Suprapubic skin (tissue), 4 donors: Measurements from ENCODE around the gene ANKRD34A. TPM values are rescaled to one million over a fixed set of nuclear protein-coding genes. Genes with fewer than 3 reads are reported as not detected.
A peak's percentile ranks its signal among the peaks of the same experiment; 100 is the strongest.

ENCODE experiments used
- DNase-seq, 2 donors: peaks; one replicate each; pipeline ENCODE4 v3.0.0-alpha.2; 2019; ENCODE audit warnings: low spot score in 2 of 2
- H3K27ac ChIP-seq: fragments of 200-600 bp; sonication (generic); one replicate; pipeline ENCODE4 v1.5.1; 2019
- H3K27me3 ChIP-seq: fragments of 200-600 bp; sonication (generic); one replicate; pipeline ENCODE4 v1.5.1; 2019
- H3K36me3 ChIP-seq: fragments of 200-600 bp; sonication (generic); one replicate; pipeline ENCODE4 v1.5.1; 2019
- H3K4me1 ChIP-seq: fragments of 200-600 bp; sonication (generic); one replicate; pipeline ENCODE4 v1.5.1; 2019
- H3K4me3 ChIP-seq: fragments of 200-600 bp; sonication (generic); one replicate; pipeline ENCODE4 v1.5.1; 2019; ENCODE audit warnings: mild to moderate bottlenecking
- H3K9me3 ChIP-seq: fragments of 200-600 bp; sonication (generic); one replicate; pipeline ENCODE4 v1.5.1; 2019
- CTCF ChIP-seq, 2 donors: fragments of 200-600 bp in 1 of 2; fragments of 450-650 bp in 1 of 2; sonication (generic) in 1 of 2; IDR thresholded peaks; one replicate each; pipeline ENCODE4 v1.5.1; 2016 to 2019; ENCODE audit warnings: antibody characterized with exemption in 2 of 2, mild to moderate bottlenecking in 1 of 2, moderate library complexity in 1 of 2
- EP300 ChIP-seq: sonication (generic); formaldehyde crosslinking; IDR thresholded peaks from one replicate; pipeline ENCODE4 v1.6.1; 2017; ENCODE audit warnings: antibody characterized with exemption
- POLR2A ChIP-seq, 2 donors: fragments of 450-650 bp; IDR thresholded peaks; one replicate each; pipeline ENCODE4 v1.6.1; 2017; ENCODE audit warnings: antibody characterized with exemption in 2 of 2, mild to moderate bottlenecking in 2 of 2, moderate library complexity in 2 of 2
- POLR2AphosphoS5 ChIP-seq, 3 donors: sonication (generic); formaldehyde crosslinking; IDR thresholded peaks; one replicate each; pipeline ENCODE4 v1.6.1; 2017; ENCODE audit warnings: antibody characterized with exemption in 3 of 3
- WGBS: methylation state at CpG from one replicate; pipeline ENCODE4 v1.1.5; 2018; 5-methylcytosine and 5-hydroxymethylcytosine counted together
- total RNA-seq, 4 donors: library from RNA; depleted of rRNA; stranded (reverse); fragments of >200 nt; gene quantifications; one replicate each; pipeline ENCODE4 v1.1.0, GENCODE V29; 2016

Gene ANKRD34A
- total RNA-seq = under 1 TPM in 3 of 4 donors, not detected in 1; 0.21 to 0.64 (median 0.45) TPM

- H3K4me1 ChIP-seq = peaks cover 56% of the 10 kb centered on the region
- under 1% methylated on average over 36 of the region's 37 CpGs for WGBS
Measured at GRCh38 chr1:145964328-145965118, at the start of gene ANKRD34A, which contains the start of gene POLR3GL. Gene ANKRD34A, minus strand, starts transcription at chr1:145964575. Its CDS starts 2,816 bp downstream, at chr1:145961759. Gene POLR3GL, plus strand, starts transcription at chr1:145964690. Its CDS starts 10,176 bp downstream, at chr1:145974866.

GRCh38 chr1:146013559-146013922 lies 49.2 kb upstream of the ANKRD34A start:
- Histone ChIP-seq H3K4me1 (peaks cover 6% of the 10 kb centered on the region), H3K27me3 (no peaks in the 10 kb centered on the region), H3K4me3 (no peak overlapping the region), H3K27ac (no peak overlapping the region), H3K36me3 (no peaks in the 10 kb centered on the region), H3K9me3 (no peaks in the 10 kb centered on the region)
- no peak for DNase-seq
- TF ChIP-seq POLR2A (IDR thresholded peaks at IDR 0.05) (no peak), EP300 (no peak), POLR2AphosphoS5 (IDR thresholded peaks at IDR 0.05) (no peak), CTCF (IDR thresholded peaks at IDR 0.05) (no peak)
- 83% methylated on average over 6 of the region's 6 CpGs for WGBS

More at GRCh38 chr1:145964328-145965118, at the start of gene ANKRD34A, which contains the start of gene POLR3GL:
- Histone ChIP-seq H3K36me3 (no peaks in the 10 kb centered on the region), H3K4me3 (peak within 1 kb of the TSS; percentile 74), H3K9me3 (no peaks in the 10 kb centered on the region), H3K27me3 (no peaks in the 10 kb centered on the region), H3K27ac (peak within 1 kb of the TSS; percentile 88)
- peak; percentile 97 to 98 for DNase-seq
- no peak for TF ChIP-seq CTCF (IDR thresholded peaks at IDR 0.05)
- peak in 1 of 2 donors; percentile 71 for TF ChIP-seq POLR2A (IDR thresholded peaks at IDR 0.05)
- TF ChIP-seq EP300 = no peak
- TF ChIP-seq POLR2AphosphoS5 (IDR thresholded peaks at IDR 0.05) = peak; percentile 6 to 70 (median 43)

- TF ChIP-seq CTCF (IDR thresholded peaks at IDR 0.05) (peak; percentile 54 to 82), EP300 (no peak)
- no peaks in the 10 kb centered on the region for H3K36me3 ChIP-seq
- no peak overlapping the region for H3K27ac ChIP-seq
- peaks cover 6% of the 10 kb centered on the region for H3K4me1 ChIP-seq
- WGBS = 17% methylated on average over 4 of the region's 4 CpGs
- no peak overlapping the region for H3K4me3 ChIP-seq
- no peaks in the 10 kb centered on the region for H3K27me3 ChIP-seq
- no peaks in the 10 kb centered on the region for H3K9me3 ChIP-seq
- no peak for DNase-seq
Measured at GRCh38 chr1:146012703-146013558, 48.6 kb upstream of the ANKRD34A start.

- no peak for TF ChIP-seq CTCF (IDR thresholded peaks at IDR 0.05)
- H3K36me3 ChIP-seq = no peaks in the 10 kb centered on the region
- H3K4me3 ChIP-seq = no peak overlapping the region
- H3K27me3 ChIP-seq = no peaks in the 10 kb centered on the region
- peak overlapping the region; percentile 23 for H3K27ac ChIP-seq
- 69% methylated on average over 8 of the region's 8 CpGs for whole genome bisulfite sequencing
- no peaks in the 10 kb centered on the region for H3K9me3 ChIP-seq
- H3K4me1 ChIP-seq = peaks cover 29% of the 10 kb centered on the region
- DNase-seq = no peak
Measured at GRCh38 chr1:146010126-146010738, 45.9 kb upstream of the ANKRD34A start.
